Body of pancreas (tissue), 4 donors: ENCODE measurements around the gene LTBP1. TPM values are rescaled to one million over a fixed set of nuclear protein-coding genes. Genes with fewer than 3 reads are reported as not detected.

Source experiments
- ATAC-seq: fragments of 150-250 bp; one replicate; pipeline ENCODE4 v1.9.1; 2016
- DNase-seq, 4 donors: peaks; one replicate each; pipeline ENCODE4 v3.0.0-alpha.2; 2019
- H3K27ac ChIP-seq, 4 donors: fragments of 200-600 bp; sonication (generic); 1 replicate in 3 of 4; 2 replicates in 1 of 4; pipeline versions ENCODE4 v1.5.1 to v1.6.1; 2016 to 2019; ENCODE audit warnings: mild to moderate bottlenecking in 1 of 4, mixed read lengths in 1 of 4, moderate library complexity in 1 of 4
- H3K27me3 ChIP-seq, 2 donors: fragments of 200-600 bp; sonication (generic); one replicate each; pipeline ENCODE4 v1.6.0; 2016; ENCODE audit warnings: mild to moderate bottlenecking in 1 of 2
- H3K36me3 ChIP-seq, 2 donors: fragments of 200-600 bp; sonication (generic); replicated peaks in 1 of 2; 2 replicates each; pipeline ENCODE4 v1.5.1; 2016; ENCODE audit warnings: low read depth in 2 of 2; ENCODE audit not compliant: insufficient read depth in 1 of 2
- H3K4me1 ChIP-seq: fragments of 200-600 bp; sonication (generic); one replicate; pipeline ENCODE4 v1.6.0; 2016
- H3K4me3 ChIP-seq, 2 donors: fragments of 200-600 bp; sonication (generic); 1 replicate in 1 of 2; 2 replicates in 1 of 2; pipeline ENCODE4 v1.5.1; 2016 to 2019
- H3K9me3 ChIP-seq, 3 donors: fragments of 200-600 bp; sonication (generic); 1 replicate in 2 of 3; 2 replicates in 1 of 3; pipeline ENCODE4 v1.5.1; 2016
- POLR2A ChIP-seq, 3 donors: fragments of 450-650 bp; IDR thresholded peaks; one replicate each; pipeline ENCODE4 v1.6.1; 2016; ENCODE audit warnings: antibody characterized with exemption in 3 of 3, mild to moderate bottlenecking in 2 of 3
- WGBS, 2 donors: methylation state at CpG; one replicate each; pipeline ENCODE4 v1.1.5; 2017; 5-methylcytosine and 5-hydroxymethylcytosine counted together
- intact Hi-C: fragments of 100-400 bp; cut with DNase I; formaldehyde crosslinking; loops from one replicate; pipeline ENCODE4 v1.15.1; 2023
- total RNA-seq, 2 donors: library from RNA; depleted of rRNA; stranded (reverse); fragments of >200 nt; gene quantifications; one replicate each; pipeline ENCODE4 v1.1.0, GENCODE V29; 2016
- TF ChIP-seq, protein P1 (sequence below), 7 experiments: fragments of 450-650 bp in 4 of 7; fragments of 200-600 bp in 3 of 7; sonication (generic) in 3 of 7; IDR thresholded peaks; one replicate each; pipeline ENCODE4 v1.5.1; 2016 to 2019; ENCODE audit warnings: antibody characterized with exemption in 7 of 7

Gene LTBP1
- total RNA-seq, 2 donors from 2014 or later = 8.8 to 10.2 TPM

DNA sequence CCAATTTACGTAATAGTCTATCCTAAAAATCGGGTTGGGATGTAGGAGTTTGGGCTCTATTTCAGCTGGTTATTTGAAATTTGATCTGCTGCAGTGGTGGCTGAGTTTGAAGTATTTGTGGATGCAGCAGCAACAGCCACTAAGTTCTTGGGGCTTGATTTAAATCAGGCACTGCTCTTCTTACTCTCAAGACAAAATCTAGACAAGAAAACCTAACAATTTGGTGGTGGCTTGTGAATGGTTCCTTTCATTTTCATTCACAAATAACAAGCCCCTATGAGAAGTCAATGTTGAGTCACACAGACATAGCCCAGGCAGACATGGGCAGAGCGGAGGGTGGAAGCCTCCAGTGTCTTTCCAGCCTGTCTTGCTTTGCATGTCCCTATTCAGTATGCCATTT is 199.3 kb downstream of the LTBP1 start:
- intact Hi-C loops = no loop called here
- TF ChIP-seq, protein P1, sequence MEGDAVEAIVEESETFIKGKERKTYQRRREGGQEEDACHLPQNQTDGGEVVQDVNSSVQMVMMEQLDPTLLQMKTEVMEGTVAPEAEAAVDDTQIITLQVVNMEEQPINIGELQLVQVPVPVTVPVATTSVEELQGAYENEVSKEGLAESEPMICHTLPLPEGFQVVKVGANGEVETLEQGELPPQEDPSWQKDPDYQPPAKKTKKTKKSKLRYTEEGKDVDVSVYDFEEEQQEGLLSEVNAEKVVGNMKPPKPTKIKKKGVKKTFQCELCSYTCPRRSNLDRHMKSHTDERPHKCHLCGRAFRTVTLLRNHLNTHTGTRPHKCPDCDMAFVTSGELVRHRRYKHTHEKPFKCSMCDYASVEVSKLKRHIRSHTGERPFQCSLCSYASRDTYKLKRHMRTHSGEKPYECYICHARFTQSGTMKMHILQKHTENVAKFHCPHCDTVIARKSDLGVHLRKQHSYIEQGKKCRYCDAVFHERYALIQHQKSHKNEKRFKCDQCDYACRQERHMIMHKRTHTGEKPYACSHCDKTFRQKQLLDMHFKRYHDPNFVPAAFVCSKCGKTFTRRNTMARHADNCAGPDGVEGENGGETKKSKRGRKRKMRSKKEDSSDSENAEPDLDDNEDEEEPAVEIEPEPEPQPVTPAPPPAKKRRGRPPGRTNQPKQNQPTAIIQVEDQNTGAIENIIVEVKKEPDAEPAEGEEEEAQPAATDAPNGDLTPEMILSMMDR (IDR thresholded peaks at IDR 0.05) = no peak
- no peak for TF ChIP-seq POLR2A (IDR thresholded peaks at IDR 0.05)
- no peak overlapping the region for H3K27ac ChIP-seq

DNA sequence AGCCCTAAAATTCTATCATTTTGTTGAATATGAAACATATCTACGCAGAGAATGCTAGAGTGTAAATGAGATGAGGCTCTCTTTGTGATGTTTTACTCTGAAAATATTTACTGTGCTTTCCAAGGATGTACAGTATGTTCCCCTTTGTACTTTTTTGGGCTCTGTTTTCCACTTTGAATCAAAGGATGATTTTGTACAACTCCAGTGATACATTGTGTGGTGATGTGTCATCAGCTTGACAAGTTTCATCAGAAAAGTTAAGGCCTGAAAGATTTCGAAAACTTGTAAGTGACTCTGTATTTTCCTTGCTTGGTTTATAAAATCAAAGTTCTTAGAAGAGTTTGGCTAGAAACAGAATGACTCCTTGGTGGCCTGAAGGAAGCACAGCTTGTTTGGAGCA is 206.3 kb downstream of the LTBP1 start:
- no peaks in the 10 kb centered on the region for H3K4me1 ChIP-seq
- H3K27me3 ChIP-seq = no peaks in the 10 kb centered on the region
- H3K4me3 ChIP-seq = no peak overlapping the region
- no peak for DNase-seq
- no peak for ATAC-seq
- WGBS, 2 donors = 81 to 91% methylated on average over 2 of the region's 2 CpGs
- H3K36me3 ChIP-seq = no peaks in the 10 kb centered on the region
- intact Hi-C loops = no loop called here
- H3K9me3 ChIP-seq = no peaks in the 10 kb centered on the region
- TF ChIP-seq POLR2A (IDR thresholded peaks at IDR 0.05) = no peak
- TF ChIP-seq, protein P1 (IDR thresholded peaks at IDR 0.05) = no peak
- H3K27ac ChIP-seq = no peak overlapping the region

More for the DNA sequence above, 199.3 kb downstream of the LTBP1 start:
- no peaks in the 10 kb centered on the region for H3K4me1 ChIP-seq
- H3K27me3 ChIP-seq = no peaks in the 10 kb centered on the region
- 80 to 91% methylated on average over 3 of the region's 3 CpGs for WGBS, 2 donors
- H3K36me3 ChIP-seq = no peaks in the 10 kb centered on the region
- no peak overlapping the region for H3K4me3 ChIP-seq
- no peaks in the 10 kb centered on the region for H3K9me3 ChIP-seq
- DNase-seq (no peak), ATAC-seq (no peak)

DNA sequence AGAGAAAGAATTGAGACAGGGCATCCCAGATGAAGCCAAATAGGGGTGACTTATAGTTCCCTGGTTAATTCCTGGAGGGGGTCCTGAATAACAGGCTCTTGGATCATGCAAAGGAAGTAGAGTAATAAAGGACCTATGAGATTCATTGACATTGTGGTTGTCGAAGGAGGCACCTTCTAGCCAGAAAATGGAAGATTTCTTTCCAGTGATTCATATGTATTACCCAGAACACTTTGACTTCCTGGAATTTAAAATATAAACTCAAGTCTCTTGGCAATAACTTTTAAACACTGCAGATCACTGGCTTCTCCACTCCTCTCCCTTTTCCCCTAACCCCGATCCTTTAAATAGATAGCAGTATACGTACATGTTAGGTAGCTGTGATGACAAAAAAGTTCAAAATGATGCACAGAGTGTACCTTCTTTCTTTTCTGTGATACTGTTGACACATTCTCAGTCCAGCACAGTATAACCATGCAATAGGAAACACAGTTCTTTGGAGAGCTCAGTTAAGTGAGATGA is 211.8 kb downstream of the LTBP1 start:
- intact Hi-C loops = no loop called here
- H3K4me3 ChIP-seq = no peak overlapping the region
- H3K36me3 ChIP-seq = no peaks in the 10 kb centered on the region
- DNase-seq = no peak
- no peak for ATAC-seq
- H3K27ac ChIP-seq = no peak overlapping the region
- no peaks in the 10 kb centered on the region for H3K9me3 ChIP-seq
- no peak for TF ChIP-seq POLR2A (IDR thresholded peaks at IDR 0.05)
- TF ChIP-seq, protein P1 (IDR thresholded peaks at IDR 0.05) = no peak
- no peaks in the 10 kb centered on the region for H3K4me1 ChIP-seq
- 85 to 90% methylated on average over 3 of the region's 3 CpGs for WGBS, 2 donors
- no peaks in the 10 kb centered on the region for H3K27me3 ChIP-seq

DNA sequence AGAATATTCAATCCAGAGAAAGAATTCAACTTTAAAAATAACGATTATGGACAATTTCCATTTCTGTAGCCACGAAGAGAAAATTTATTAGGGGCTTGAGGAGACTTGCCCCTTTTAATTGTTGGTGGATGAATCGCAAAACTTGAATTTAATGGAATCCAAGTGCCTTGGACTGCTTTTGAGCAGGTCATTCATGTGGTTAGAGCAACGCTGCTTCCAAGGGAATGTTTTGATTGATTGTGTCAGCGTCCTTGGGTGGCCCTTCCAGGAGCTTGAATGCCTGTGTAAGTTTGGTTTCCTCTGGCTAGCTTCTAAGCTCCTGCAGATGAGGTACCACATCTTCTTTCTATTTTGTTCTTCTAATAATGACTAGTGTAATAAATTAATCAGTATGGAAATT is 213.4 kb downstream of the LTBP1 start:
- DNase-seq = no peak
- WGBS, 2 donors = 77 to 80% methylated on average over 5 of the region's 5 CpGs
- H3K36me3 ChIP-seq = no peaks in the 10 kb centered on the region
- no peak for ATAC-seq
- H3K9me3 ChIP-seq = no peaks in the 10 kb centered on the region
- intact Hi-C loops = no loop called here
- H3K27me3 ChIP-seq = no peaks in the 10 kb centered on the region
- no peak overlapping the region for H3K27ac ChIP-seq
- no peak overlapping the region for H3K4me3 ChIP-seq
- H3K4me1 ChIP-seq = no peaks in the 10 kb centered on the region
- TF ChIP-seq POLR2A (IDR thresholded peaks at IDR 0.05) = no peak
- TF ChIP-seq, protein P1 (IDR thresholded peaks at IDR 0.05) = no peak

DNA sequence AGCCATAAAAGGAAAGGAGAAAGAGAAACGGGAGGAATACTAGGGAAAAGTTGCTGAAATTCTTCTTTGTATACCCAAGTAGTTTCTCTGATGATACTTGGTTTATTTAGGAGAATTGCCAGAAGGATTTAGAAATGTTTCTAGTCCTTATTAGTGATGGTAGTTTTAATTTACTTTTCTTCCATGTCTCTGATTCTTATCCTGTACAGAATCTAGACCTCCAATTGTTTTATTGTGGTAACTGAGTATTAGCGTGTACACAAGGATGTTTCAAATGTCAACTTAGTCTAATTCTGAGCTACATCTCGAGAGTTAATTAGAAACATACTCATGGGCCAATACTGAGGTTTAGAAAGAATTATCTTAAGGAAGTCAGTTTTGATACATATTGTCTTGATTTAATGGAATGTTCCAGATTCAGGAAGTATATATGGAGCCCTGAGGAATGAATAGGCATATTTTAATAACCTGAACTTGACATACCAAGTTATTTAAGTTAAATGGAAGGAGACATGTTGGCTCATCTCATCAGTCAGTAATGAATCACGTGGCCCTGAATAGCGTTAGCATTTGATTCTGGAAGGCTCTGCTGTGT is 219.6 kb downstream of the LTBP1 start:
- Histone ChIP-seq H3K4me3 (no peak overlapping the region), H3K9me3 (no peaks in the 10 kb centered on the region), H3K4me1 (no peaks in the 10 kb centered on the region), H3K36me3 (no peaks in the 10 kb centered on the region), H3K27ac (no peak overlapping the region), H3K27me3 (no peaks in the 10 kb centered on the region)
- intact Hi-C loops = no loop called here
- WGBS, 2 donors = 64 to 86% methylated on average over 5 of the region's 5 CpGs
- ATAC-seq (no peak), DNase-seq (no peak)
- TF ChIP-seq, protein P1 (IDR thresholded peaks at IDR 0.05) = no peak
- no peak for TF ChIP-seq POLR2A (IDR thresholded peaks at IDR 0.05)
